ENCODE measurements around the gene GABRD. TPM values are rescaled to one million over a fixed set of nuclear protein-coding genes. Genes with fewer than 3 reads are reported as not detected.

GABRD gene
- total and polyA plus RNA-seq, 4 donors: 0.41 to 6.8 (median 1.8) TPM

DNA sequence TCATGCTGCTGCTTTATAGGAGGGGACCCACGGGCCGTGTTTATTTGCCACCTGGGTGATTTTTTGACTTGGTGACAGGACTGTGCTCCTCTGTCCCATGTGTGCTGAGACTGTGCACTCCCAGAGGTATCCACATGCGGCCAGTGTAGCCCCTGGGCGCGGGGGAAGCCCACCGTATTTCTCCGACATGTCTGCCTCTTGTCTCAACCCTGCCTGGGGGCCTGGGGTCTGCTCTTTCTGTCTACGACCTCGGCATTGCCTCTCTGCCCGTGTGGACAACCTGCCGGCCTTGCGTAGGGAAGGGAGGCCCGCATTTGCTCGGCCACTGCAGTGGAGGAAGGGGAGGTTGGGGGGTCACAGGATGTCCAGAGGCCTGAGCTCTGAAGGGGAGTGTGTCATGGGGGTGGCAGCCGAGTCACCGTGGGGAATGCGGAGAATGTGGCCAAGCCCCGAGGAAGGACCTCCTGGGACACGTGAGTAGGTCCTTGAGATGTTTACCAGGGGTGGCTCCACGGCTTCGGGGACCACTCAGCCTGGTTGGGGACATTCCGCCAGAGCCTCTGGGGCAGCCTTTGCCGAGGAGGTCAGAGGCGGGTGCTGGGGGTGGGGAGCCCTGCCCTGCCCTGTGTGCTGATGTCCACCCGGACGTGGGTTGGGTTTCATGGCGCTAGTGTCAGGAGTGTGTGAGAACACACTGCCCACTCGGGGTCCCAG is 42.1 kb downstream of the GABRD start:
- TF ChIP-seq, protein P1, sequence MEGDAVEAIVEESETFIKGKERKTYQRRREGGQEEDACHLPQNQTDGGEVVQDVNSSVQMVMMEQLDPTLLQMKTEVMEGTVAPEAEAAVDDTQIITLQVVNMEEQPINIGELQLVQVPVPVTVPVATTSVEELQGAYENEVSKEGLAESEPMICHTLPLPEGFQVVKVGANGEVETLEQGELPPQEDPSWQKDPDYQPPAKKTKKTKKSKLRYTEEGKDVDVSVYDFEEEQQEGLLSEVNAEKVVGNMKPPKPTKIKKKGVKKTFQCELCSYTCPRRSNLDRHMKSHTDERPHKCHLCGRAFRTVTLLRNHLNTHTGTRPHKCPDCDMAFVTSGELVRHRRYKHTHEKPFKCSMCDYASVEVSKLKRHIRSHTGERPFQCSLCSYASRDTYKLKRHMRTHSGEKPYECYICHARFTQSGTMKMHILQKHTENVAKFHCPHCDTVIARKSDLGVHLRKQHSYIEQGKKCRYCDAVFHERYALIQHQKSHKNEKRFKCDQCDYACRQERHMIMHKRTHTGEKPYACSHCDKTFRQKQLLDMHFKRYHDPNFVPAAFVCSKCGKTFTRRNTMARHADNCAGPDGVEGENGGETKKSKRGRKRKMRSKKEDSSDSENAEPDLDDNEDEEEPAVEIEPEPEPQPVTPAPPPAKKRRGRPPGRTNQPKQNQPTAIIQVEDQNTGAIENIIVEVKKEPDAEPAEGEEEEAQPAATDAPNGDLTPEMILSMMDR (IDR thresholded peaks at IDR 0.05; ENCODE audit: control extremely low read depth, extremely low read depth): no peak
- peaks cover 0 to 2% (median 0%) of the 10 kb centered on the region in 5 donors for H3K4me1 ChIP-seq (ENCODE audit: control insufficient read depth in 5 of 5, insufficient read depth in 5 of 5, low read length in 5 of 5)
- ATAC-seq (ENCODE audit: insufficient read depth, low FRiP score) (peak; percentile 74), DNase-seq (peak; percentile 22 to 62 (median 34))
- H3K27me3 ChIP-seq (ENCODE audit: control insufficient read depth in 3 of 3, insufficient read depth in 3 of 3, low read length in 2 of 3): no peaks in the 10 kb centered on the region
- no peak overlapping the region for H3K4me3 ChIP-seq
- WGBS, 2 donors: 65 to 78% methylated on average over 28 of the region's 28 CpGs
- peak overlapping the region in 1 of 2 donors; percentile 97 for H3K27ac ChIP-seq (ENCODE audit: low read depth in 1 of 2, low read length in 1 of 2)
- peaks cover 0 to 5% (median 0%) of the 10 kb centered on the region in 4 donors for H3K36me3 ChIP-seq (ENCODE audit: control insufficient read depth in 4 of 4, insufficient read depth in 4 of 4, low read length in 4 of 4)
- H3K9me3 ChIP-seq (ENCODE audit: control insufficient read depth in 4 of 4, insufficient read depth in 3 of 4, low read length in 3 of 4): peaks cover 0 to 7% (median under 1%) of the 10 kb centered on the region in 4 donors
- H3K9ac ChIP-seq (ENCODE audit: insufficient read depth in 1 of 2, low read length in 2 of 2): no peak overlapping the region

GRCh38 chr1:2065699-2066098 is 46.6 kb downstream of the GABRD start:
- TF ChIP-seq, protein P1 (IDR thresholded peaks at IDR 0.05; ENCODE audit: control extremely low read depth, extremely low read depth): no peak
- no peak overlapping the region for H3K27ac ChIP-seq (ENCODE audit: low read depth in 1 of 2, low read length in 1 of 2)
- H3K4me1 ChIP-seq (ENCODE audit: control insufficient read depth in 5 of 5, insufficient read depth in 5 of 5, low read length in 5 of 5): no peaks in the 10 kb centered on the region
- ATAC-seq (ENCODE audit: insufficient read depth, low FRiP score) (no peak), DNase-seq (no peak)
- no peak overlapping the region for H3K4me3 ChIP-seq
- H3K9ac ChIP-seq (ENCODE audit: insufficient read depth in 1 of 2, low read length in 2 of 2): no peak overlapping the region
- 92 to 97% methylated on average over 4 of the region's 4 CpGs for WGBS, 2 donors
- H3K27me3 ChIP-seq (ENCODE audit: control insufficient read depth in 3 of 3, insufficient read depth in 3 of 3, low read length in 2 of 3): no peaks in the 10 kb centered on the region
- H3K9me3 ChIP-seq (ENCODE audit: control insufficient read depth in 4 of 4, insufficient read depth in 3 of 4, low read length in 3 of 4): peaks cover 0 to 7% (median under 1%) of the 10 kb centered on the region in 4 donors
- H3K36me3 ChIP-seq (ENCODE audit: control insufficient read depth in 4 of 4, insufficient read depth in 4 of 4, low read length in 4 of 4): peaks cover 0 to 10% (median 0%) of the 10 kb centered on the region in 4 donors

GRCh38 chr1:2067393-2067792 is 48.2 kb downstream of the GABRD start:
- no peaks in the 10 kb centered on the region for H3K27me3 ChIP-seq (ENCODE audit: control insufficient read depth in 3 of 3, insufficient read depth in 3 of 3, low read length in 2 of 3)
- H3K36me3 ChIP-seq (ENCODE audit: control insufficient read depth in 4 of 4, insufficient read depth in 4 of 4, low read length in 4 of 4): peaks cover 0 to 10% (median 0%) of the 10 kb centered on the region in 4 donors
- H3K4me3 ChIP-seq: no peak overlapping the region
- ATAC-seq (ENCODE audit: insufficient read depth, low FRiP score) (no peak), DNase-seq (no peak)
- H3K4me1 ChIP-seq (ENCODE audit: control insufficient read depth in 5 of 5, insufficient read depth in 5 of 5, low read length in 5 of 5): no peaks in the 10 kb centered on the region
- H3K27ac ChIP-seq (ENCODE audit: low read depth in 1 of 2, low read length in 1 of 2): no peak overlapping the region
- H3K9ac ChIP-seq (ENCODE audit: insufficient read depth in 1 of 2, low read length in 2 of 2): no peak overlapping the region
- WGBS, 2 donors: 93 to 96% methylated on average over 21 of the region's 21 CpGs
- peaks cover 0 to 7% (median under 1%) of the 10 kb centered on the region in 4 donors for H3K9me3 ChIP-seq (ENCODE audit: control insufficient read depth in 4 of 4, insufficient read depth in 3 of 4, low read length in 3 of 4)
- TF ChIP-seq, protein P1 (IDR thresholded peaks at IDR 0.05; ENCODE audit: control extremely low read depth, extremely low read depth): no peak

All from lung (tissue), 12 donors.